NT2/D1 (cell line): ENCODE results near the gene PML.

ENCODE experiments used
- SUZ12 ChIP-seq: IDR thresholded peaks from 2 replicates; pipeline ENCODE4 v1.6.1; 2011; ENCODE audit not compliant: insufficient read length, insufficient read depth; ENCODE audit errors: extremely low read depth
- ZNF274 ChIP-seq: IDR thresholded peaks from 2 replicates; pipeline ENCODE4 v1.6.1; 2011; ENCODE audit warnings: mild to moderate bottlenecking, low read depth, low read length

DNA sequence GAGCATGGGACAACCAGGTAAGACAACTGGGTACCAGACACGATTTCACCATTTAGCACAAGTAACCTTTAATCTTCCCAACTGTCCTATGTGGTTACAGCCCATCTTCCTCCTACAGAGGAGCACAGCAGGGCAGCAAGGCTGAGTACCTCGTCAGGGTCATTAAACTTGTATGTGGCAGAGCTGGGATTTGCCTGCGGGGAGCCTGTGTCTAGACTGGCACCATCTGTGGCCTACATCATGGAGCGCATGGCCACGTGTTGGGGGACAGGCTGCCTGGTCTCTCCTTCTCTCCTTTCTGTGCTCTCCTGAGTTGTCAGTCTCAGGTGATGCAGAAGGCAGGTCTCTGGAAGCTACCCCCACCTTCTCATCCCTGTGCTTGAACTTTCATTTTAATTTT, 55.6 kb downstream of the PML start:
- TF ChIP-seq SUZ12 (no peak), ZNF274 (no peak)
